Skeletal muscle cell (primary cell): ENCODE data around the gene KIF17.

Experiments used
- DNase-seq: peaks from one replicate; pipeline ENCODE4 v3.0.0-alpha.2; 2010; ENCODE audit warnings: low read depth
- H3K4me3 ChIP-seq: 2 replicates; pipeline ENCODE4 v1.5.1; 2011; ENCODE audit warnings: low read depth, mild to moderate bottlenecking, control low read depth, low read length, moderate library complexity

The KIF17 gene

DNA sequence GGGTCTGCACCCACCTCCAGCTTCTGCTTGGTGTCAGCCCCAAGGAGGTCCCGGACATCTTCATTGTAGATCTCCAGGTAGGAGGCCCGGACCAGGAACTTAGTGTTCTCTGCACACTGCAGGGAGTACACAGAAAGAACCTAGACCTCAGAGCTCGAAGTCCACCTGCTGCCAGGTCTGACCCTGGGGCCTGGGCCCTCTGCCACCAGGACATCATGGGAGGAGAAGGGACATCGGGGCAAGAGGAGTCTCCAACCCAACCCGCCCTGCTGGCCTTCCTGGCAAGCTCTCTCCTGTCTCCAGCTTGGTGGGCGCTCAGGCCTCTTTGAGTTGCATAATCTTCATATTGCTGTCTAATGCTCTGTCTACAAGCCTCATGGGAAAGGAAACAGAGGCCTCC lies 4.4 kb downstream of the KIF17 start:
- no peak overlapping the region for H3K4me3 ChIP-seq
- DNase-seq, result no peak

DNA sequence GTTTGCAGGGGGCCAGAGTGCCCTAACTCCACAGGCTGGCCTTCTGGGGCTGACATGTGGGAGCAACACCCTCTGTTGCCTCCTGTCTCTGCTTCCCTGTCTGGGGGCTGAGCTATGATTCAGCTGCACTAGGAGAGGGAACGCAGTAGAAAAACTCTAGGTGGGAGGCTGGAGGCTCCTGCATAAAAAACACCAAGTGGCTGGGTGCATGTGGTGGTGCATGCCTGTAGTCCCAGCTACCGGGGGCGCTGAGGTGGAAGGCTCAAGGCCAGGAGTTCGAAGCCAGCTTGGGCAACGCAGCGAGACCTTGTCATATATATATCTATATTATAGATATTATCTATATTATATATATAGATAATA lies 5.6 kb downstream of the KIF17 start:
- no peak overlapping the region for H3K4me3 ChIP-seq
- DNase-seq, result no peak

DNA sequence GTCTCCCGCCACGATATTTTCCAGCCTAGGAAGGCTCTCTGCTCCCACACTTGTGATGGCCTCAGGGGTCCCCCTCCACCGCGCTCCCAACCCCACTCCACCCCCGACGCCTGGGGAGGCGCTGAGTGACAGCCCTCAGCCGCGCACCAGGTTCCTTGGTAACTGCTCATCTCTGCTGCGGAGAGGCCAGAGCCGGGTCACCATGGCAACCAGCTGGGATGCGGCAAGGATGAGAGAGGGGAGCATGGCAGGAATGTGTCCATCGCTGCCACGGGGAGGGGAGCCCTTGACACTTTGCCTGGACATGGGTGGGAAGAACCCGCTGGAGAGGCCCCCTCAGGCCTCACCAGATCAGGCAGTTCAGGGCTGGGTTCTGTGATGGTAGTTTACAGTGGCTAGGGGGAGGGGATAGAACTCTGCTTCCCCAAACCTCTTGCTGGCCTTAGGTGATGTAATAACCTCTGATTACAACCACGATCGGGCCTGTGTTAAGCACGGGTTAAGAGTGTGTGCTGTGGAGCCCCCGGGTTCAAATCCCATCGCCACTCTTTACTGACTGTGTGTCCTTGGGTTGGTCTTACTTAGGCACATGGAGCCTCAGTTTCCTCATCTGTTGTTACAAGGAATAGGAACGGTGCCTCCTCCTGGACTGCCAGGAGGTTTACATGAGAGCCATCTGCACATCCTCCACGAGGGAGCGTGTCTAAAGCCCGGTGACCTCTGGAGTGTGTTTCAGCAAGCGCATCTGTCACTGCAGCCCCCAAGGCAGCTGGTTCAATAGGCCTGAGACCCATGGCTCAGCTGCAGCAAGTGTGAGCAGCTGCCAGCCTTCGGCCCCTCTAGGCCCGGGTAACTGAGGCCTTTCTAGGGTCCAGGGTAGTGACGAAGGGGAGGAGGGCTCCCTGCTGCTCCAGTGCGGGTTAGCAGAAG lies 6.3 kb downstream of the KIF17 start:
- no peak overlapping the region for H3K4me3 ChIP-seq
- DNase-seq, result no peak

DNA sequence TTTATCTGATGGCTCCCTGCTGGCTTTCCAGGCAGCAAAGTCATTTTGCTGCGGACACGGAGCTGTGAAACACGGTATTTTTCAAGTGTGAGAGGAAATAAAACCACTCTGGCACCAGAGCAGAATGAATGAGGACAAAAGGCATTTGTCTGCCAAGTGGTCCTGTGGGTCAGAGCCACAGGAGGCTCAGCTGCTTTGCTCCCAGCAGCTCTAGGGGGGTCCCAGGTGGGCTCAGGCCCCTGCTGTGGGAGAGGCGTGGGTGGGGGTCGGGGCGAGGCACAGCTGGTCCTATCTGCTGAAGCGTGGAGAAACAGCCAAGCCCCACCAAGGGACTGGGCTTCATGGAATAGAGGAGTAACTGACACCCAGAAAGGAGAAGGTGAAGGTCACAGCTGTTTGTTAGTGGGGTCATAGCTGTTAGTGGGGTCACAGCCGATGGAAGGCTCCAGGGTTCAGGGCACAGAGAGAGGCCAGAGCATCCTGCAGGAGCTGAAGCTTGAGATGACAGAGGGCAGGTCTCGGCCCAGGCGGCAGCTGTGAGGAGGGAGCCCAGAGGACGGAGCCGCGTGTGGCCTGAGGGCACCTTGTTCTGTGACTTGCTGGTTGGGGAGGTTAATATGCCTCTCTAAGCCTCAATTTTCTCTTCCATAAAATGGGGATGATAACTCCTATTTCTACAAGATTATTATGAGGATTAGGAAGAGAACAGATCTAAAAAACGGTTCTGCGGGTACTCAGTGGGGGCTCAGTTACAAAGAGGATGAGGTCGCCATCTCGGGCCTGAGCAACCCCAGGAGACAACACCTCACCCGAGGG lies 7.1 kb downstream of the KIF17 start:
- H3K4me3 ChIP-seq, result no peak overlapping the region
- DNase-seq, result no peak

DNA sequence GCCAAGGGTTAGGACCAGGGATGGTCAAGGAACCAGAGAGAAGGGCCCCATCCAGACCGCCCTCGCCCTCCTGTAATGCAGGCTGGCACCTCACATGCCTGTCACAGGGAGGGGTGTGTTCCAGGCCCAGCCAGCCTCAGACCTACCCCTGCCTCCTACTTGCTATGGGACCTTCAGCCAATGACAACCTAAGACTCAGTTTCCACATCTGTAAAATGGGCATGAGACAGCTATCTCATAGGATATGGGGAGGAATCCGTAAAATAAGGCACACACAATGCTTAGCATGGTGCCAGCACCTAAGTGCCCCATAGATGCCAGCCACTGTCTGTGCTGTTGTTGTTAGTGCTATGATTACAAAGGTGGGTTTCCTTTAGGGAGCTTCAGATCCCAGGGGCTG lies 7.9 kb downstream of the KIF17 start:
- no peak overlapping the region for H3K4me3 ChIP-seq

DNA sequence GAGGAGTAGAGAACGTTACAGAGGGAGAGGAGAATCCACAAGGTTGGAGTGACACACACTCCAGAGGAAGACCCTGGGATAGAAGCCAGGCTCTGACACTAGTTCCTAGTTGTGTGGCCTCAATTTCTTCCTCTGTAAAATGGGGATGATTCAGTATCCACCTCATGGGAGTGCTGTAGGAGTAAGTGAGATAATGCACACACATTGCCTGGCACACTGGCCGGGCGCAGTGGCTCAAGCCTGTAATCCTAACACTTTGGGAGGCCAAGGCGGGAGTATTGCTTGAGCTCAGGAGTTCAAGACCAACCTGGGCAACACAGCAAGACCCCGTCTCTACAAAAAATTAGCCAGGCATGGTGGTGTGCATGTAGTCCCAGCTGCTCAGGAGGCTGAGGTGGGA lies 8.9 kb downstream of the KIF17 start:
- H3K4me3 ChIP-seq, result no peak overlapping the region
- DNase-seq, result no peak

More for the DNA sequence above, 7.9 kb downstream of the KIF17 start:
- DNase-seq, result no peak

DNA sequence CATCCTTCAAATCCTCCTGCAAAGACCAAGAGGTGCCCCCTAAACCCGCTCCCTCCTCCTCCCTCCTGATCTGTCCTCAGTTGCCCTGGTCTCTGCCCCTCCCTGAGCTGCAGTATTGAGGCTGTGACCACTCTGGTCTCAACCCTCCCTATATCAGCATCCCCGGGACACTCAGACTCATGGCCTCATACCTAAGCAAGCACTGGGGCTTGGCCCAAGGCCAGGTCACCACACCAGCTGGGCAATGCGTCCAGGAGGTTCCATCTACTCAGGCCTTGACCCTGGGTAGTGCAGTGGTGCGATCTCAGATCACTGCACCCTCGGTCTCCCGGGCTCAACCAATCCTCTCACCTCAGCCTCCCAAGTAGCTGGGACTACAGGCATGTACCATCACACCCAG lies 9.8 kb downstream of the KIF17 start:
- H3K4me3 ChIP-seq, result no peak overlapping the region
- no peak for DNase-seq

DNA sequence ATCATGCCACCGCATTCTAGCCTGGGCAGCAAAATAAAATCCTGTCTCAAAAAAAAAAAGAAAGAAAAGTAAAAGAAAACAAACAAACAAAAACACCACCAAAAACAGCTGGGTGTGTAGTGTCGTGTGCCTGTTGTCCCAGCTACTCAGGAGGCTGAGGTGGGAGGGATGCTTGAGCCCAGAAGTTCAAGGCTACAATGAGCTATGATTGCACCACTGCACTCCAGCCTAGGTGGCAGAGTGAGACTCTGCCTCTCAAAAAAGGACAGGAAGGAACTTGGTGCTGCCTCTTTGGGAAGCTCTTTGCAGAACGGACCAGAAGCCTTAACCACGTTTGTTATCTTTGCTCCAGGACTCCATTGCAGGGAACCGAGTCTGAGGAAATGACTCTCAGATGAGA lies 11.0 kb downstream of the KIF17 start:
- no peak for DNase-seq
- no peak overlapping the region for H3K4me3 ChIP-seq

DNA sequence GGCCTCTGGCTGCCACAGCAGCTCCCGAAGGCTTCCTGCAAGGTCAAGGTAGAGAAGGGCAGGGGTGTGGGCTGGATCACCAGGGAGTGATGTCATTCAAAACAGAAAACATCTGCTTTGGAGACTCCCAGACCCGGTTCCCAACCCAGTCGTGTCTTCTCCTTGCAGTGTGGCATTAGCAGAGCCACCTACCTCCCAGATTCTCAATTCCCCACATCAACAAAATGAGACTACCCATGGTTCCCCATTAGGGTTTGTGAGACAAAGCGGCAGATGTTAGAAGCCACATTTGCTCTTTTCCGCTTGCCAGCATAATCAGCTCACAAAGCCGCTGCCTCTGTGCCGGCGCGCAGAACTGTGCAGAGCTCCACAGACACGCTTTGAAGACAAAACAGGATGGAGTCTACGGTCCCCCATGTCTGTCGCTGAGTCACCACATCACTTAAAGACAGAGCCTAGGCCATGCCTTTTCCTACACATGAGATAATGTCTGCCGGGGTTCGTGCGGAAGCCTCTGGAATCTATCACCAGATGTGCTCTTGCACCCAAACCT lies 12.5 kb downstream of the KIF17 start:
- DNase-seq, result no peak
- H3K4me3 ChIP-seq, result no peak overlapping the region

DNA sequence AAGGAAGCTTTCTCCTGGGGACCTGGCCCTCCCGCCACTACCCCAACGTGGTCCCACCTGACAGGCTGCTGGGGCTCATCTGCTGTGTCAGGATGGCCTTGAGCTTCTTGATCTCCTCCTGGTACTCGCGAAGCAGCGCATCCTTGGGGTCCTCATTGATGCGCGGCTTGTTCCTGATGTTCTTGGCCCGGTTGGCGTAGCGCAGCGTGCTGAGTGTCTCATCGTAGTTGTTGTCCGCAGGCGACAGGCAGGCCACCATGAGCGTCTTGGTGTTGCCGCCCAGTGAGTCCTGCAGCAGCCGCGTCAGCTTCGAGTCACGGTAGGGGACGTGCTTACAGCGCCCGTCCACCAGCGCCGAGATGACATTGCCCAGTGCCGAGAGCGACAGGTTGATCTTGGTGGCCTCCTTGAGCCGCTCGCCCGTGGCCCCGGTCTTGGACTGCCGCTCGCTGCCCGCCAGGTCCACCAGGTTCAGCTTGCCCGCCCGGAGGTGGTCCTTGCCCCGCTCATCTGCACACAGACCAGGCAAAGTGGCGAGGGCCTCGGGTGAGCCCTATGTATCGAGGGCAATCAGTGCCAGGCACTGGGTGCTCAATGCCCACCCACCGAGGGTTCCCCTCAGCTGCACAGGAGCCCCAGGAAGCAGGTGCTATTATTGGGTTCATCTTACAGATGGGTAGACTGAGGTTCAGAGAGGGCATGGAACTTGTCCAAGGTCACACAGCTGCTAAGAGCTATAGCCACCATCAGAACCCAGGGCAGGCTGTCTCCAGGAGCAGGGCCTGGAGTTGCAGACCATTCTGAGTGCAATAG lies 13.2 kb downstream of the KIF17 start:
- H3K4me3 ChIP-seq, result no peak overlapping the region
- no peak for DNase-seq

DNA sequence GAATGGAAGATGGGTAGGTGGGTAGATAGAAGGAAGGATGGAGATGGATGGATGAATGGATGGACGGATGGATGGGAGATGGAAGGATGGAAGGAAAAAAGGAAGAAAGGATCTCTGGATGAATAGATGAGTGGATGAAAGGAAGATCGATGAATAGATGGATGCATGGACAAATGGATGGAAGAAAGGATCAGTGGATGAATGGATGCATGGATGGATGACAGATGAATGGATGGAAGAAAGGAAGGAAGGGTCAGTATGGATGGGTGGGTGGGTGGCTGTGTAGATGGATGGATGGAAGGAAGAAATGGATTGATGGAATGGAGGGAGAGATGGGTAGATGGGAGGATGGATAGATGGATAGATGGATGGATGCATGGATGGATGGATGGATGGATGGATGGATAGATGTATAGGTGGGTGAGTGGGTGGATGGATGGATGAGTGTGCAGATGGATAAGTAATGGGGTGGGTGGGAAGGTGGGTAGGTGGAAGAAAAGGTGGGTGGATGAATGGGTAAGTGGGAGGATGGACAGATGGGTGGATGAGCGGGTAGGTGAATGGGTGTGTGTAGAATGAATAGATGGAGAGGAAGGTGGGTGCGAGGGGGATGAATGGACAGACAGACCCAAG lies 14.6 kb downstream of the KIF17 start:
- no peak overlapping the region for H3K4me3 ChIP-seq

DNA sequence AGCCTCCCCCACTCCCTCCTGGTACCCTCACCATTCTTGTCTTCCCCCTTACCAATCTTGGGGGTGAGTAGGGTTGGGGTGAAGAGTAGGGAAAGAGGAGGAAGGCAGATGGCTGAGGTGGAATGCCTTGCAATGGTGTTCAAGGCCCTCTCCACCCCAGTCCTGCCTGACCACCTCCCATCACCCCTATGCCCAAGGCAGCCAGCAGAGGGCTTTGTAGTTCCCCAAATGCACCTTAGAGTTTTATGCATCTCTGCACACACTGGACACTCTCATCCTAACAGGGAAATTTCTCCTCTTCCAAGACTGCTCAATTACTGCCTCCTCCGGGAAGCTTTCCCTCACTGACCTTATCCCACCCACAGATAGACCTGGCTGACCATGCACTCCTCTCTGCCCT lies 15.4 kb downstream of the KIF17 start:
- H3K4me3 ChIP-seq, result no peak overlapping the region
- DNase-seq, result no peak

More for the DNA sequence above, 14.6 kb downstream of the KIF17 start:
- DNase-seq, result no peak

DNA sequence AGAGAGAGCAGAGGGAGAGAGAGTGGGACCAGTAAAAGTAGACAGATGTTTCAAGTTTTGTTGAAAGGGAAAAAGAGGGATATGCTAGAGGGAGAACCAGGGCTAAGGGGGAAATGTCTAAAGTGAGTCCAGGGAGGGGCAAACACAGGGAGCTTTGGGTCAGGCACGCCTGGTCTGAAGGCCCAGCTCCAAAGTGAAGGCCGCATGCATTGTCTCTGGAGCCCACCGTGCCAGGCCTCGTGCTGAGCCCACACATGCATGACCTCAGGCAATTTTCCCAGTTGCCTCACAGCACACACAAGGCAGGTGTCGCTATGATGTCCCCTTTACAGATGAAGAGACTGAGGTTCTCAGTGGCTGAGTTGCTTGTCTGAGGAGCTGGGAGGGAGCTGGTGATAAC lies 16.0 kb downstream of the KIF17 start:
- no peak for DNase-seq
- no peak overlapping the region for H3K4me3 ChIP-seq

DNA sequence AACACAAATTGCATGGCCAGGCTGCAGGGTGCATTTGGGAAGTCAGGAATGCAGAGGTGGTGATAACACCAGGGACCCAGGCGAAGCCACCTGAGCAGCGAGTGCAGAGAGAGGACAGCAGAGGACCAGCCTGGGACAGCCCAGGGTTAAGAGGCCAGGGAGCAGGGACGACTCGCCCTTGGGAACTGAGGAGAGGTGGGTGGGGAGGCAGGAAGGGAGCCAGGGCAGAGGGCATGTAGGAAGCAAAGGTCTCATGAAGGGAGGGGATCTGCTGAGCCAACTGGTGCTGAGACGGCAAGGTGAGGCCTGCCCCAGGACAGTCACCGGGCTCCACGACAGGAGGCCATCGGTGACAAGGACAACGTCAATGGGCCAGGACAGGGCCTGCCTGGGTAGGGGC lies 16.4 kb downstream of the KIF17 start:
- H3K4me3 ChIP-seq, result no peak overlapping the region
- DNase-seq, result no peak

DNA sequence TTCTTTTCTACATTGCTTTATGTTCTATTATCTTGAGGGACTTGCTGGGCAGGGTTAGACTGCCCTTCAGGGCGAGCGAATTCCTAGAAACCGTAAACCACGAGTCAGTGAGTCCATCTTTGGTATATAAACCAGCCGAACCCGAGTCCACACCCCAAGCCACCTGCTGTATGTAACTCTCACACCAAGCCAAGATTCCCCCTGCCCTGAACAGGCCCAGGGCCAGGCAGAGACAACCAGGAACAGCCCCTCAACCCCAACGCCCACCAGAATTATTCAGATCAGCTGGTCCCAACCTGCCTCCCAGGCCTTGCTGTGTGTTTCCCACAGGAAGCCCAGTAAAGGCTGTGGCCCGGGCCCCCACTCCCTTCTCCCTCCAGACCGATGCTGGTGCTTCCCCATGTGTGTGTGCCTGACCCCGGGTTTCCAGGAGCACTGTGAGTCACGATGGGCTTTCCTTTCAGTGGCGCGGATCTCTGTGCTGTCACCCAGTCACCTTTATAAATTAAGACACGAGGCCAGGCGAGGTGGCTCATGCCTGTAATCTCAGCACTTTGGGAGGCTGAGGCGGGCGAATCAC lies 17.1 kb downstream of the KIF17 start:
- DNase-seq, result no peak
- H3K4me3 ChIP-seq, result no peak overlapping the region

DNA sequence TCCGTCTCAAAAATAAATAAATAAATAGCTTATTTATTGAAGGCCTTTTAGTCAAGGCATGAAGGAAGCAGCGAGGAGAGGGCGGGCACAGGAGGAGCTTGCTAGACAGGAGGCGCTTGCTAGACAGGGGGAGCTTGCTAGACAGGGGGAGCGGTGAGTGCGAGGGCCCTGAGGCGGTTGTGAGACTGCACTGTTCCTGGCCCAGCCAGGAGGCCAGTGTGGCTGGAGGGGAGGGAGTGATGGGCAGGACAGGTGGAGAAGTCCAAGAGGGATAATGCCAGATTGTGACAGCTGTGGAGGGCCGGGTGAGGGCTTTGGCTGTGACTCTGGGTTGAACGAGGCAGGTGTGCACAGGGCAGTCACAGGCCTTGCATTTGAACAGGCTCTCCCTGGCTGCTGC lies 18.2 kb downstream of the KIF17 start:
- no peak overlapping the region for H3K4me3 ChIP-seq
- peak; percentile 27 for DNase-seq

DNA sequence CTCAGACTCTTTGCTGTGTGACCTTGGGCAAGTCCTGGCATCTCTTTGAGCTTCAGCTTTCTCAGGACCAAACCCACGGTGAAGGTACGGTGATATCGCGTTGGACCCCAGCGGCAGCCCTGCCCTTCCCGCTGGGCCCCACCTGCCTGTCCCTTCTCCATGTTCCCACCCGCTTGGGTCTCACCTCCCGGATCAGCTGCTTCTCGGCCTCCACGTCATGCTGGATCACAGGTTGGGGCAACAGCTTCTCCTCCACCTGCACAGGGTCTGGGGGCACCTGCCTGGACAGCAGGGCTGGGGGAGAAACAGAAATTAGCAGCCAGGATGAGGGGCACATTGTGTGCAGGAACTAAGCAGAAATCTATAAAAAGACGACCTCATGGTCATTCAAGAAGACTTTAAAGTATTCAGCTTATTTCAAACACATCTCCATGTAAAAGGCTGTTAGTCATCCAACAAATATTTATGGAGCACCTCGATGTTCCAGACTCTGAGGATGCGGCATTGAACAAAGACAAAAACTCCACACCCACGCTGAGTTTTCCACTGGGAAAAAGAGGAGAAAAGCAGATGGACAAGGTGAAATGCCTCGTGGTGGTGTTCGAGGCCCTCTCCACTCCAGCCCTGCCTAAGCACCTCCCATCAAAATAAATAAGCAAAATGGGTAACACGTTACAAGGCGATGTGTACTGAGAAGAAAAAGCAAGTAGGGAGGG lies 19.5 kb downstream of the KIF17 start:
- peak; percentile 37 for DNase-seq

DNA sequence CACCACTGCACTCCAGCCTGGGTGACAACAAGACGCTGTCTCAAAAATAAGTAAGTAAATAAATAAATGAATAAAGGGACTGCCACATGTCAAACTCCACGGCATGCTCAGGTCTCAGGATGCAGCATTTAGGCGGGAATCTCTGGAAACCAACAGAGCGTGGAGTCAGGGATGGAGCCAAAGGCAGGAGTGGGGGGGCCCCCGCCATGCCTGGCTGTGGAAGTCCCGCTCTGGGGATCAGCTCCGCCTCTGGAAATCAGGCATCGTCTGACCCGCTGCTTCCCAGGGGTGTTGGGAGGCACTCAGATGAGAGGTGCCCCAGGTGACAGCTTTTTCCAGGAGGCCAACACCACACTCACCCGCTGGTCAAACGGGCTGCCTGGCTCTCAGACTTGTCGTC lies 20.2 kb downstream of the KIF17 start:
- H3K4me3 ChIP-seq, result no peak overlapping the region
- no peak for DNase-seq

More for the DNA sequence above, 19.5 kb downstream of the KIF17 start:
- H3K4me3 ChIP-seq, result no peak overlapping the region
